K562 (cell line): Measurements from ENCODE around the gene CARM1. TPM values are rescaled to one million over a fixed set of nuclear protein-coding genes. Genes with fewer than 3 reads are reported as not detected.

ENCODE experiments used
- ATAC-seq: fragments of 200-7000 bp; cut with Tn5 transposase; 3 replicates; pipeline ENCODE4 v1.9.1; 2020; ENCODE audit warnings: moderate library complexity
- BruUV-seq: library from RNA; stranded (reverse); fragments of 400-500 nt; replicated peaks from 2 replicates; lab custom pipeline; 2021; lab: Mats Ljungman, UMichigan
- CTCF ChIA-PET: fragments of 300-600 bp; formaldehyde crosslinking; extraction: SDS; loops from one replicate; lab custom pipeline; 2021; ENCODE audit warnings: low intra/inter-chr PET ratio; lab: Yijun Ruan, JAX
- POLR2A ChIA-PET: fragments of 300-600, 350-650 bp; sonication (Branson Sonifier 250); formaldehyde crosslinking; extraction: SDS; loops from one replicate; lab custom pipeline; 2021; ENCODE audit warnings: antibody characterized with exemption, inconsistent platforms; lab: Yijun Ruan, JAX
- DNase-seq, 4 experiments: peaks; one replicate each; pipeline versions ENCODE4 v3.0.0 to v3.0.0-alpha.2; 2011 to 2018; ENCODE audit warnings: low spot score in 3 of 4, mixed read lengths in 3 of 4; ENCODE audit errors: extremely low read depth in 1 of 4
- FAIRE-seq: peaks from 2 replicates; lab custom pipeline; 2011; peaks lifted over from hg19 to GRCh38; lab: Jason Lieb, UNC
- H2AFZ ChIP-seq: 2 replicates; pipeline ENCODE4 v1.6.0; 2011; ENCODE audit warnings: low read depth, low read length, control low read depth, inconsistent platforms
- H3K27ac ChIP-seq: fragments of 200-600 bp; 3 replicates; pipeline ENCODE4 v1.8.0; 2011; ENCODE audit warnings: low read depth, mild to moderate bottlenecking, control low read depth, inconsistent platforms, low read length, moderate library complexity, mixed read lengths; ENCODE audit errors: extremely low read depth
- H3K27me3 ChIP-seq, 2 experiments: fragments of 300-600 bp in 1 of 2; 2 replicates in 1 of 2; 3 replicates in 1 of 2; pipeline versions ENCODE4 v1.6.0 to v1.8.0; 2011; ENCODE audit warnings: inconsistent platforms in 2 of 2, low read length in 2 of 2, mild to moderate bottlenecking in 1 of 2, mixed read lengths in 1 of 2, moderate library complexity in 1 of 2; ENCODE audit not compliant: control insufficient read depth in 2 of 2, insufficient read depth in 2 of 2
- H3K36me3 ChIP-seq: fragments of 300-600 bp; 3 replicates; pipeline ENCODE4 v1.8.0; 2011; ENCODE audit warnings: mild to moderate bottlenecking, low read length, inconsistent platforms; ENCODE audit not compliant: control insufficient read depth, insufficient read depth
- H3K4me1 ChIP-seq, 2 experiments: fragments of 200-600 bp in 1 of 2; replicated peaks in 1 of 2; 2 replicates in 1 of 2; 3 replicates in 1 of 2; pipeline versions ENCODE4 v1.5.1 to v1.8.0; 2011; ENCODE audit warnings: inconsistent platforms in 2 of 2, low read length in 2 of 2, mild to moderate bottlenecking in 1 of 2, mixed read lengths in 1 of 2, moderate library complexity in 1 of 2; ENCODE audit not compliant: control insufficient read depth in 2 of 2, insufficient read depth in 2 of 2
- H3K4me2 ChIP-seq: 2 replicates; pipeline ENCODE4 v1.6.1; 2011; ENCODE audit warnings: low read length, control low read depth, inconsistent platforms, mixed read lengths; ENCODE audit not compliant: insufficient read depth
- H3K4me3 ChIP-seq: fragments of 200-600 bp; sonication (generic), shearing (Covaris generic); 2 replicates; pipeline ENCODE4 v1.5.1; 2016; ENCODE audit warnings: control low read depth, inconsistent platforms
- H3K79me2 ChIP-seq: fragments of 200-600 bp; 3 replicates; pipeline ENCODE4 v1.8.0; 2011; ENCODE audit warnings: low read length, inconsistent platforms; ENCODE audit not compliant: control insufficient read depth, insufficient read depth
- H3K9ac ChIP-seq, 2 experiments: 2 replicates each; pipeline versions ENCODE4 v1.6.0 to v1.6.1; 2011; ENCODE audit warnings: low read depth in 2 of 2, low read length in 2 of 2, control low read depth in 1 of 2, inconsistent platforms in 1 of 2, mild to moderate bottlenecking in 1 of 2, mixed read lengths in 1 of 2; ENCODE audit not compliant: insufficient read depth in 1 of 2
- H3K9me1 ChIP-seq: one replicate; pipeline ENCODE4 v1.6.0; 2011; ENCODE audit warnings: inconsistent platforms, mild to moderate bottlenecking, low read length, moderate library complexity; ENCODE audit not compliant: control insufficient read depth, insufficient read depth
- H3K9me3 ChIP-seq: replicated peaks from 2 replicates; pipeline ENCODE4 v1.5.1; 2011; ENCODE audit warnings: low read depth, low read length, inconsistent platforms; ENCODE audit not compliant: control insufficient read depth, insufficient read depth
- H4K20me1 ChIP-seq: replicated peaks from 2 replicates; pipeline ENCODE4 v1.6.1; 2011; ENCODE audit warnings: low read length, inconsistent platforms, mixed read lengths; ENCODE audit not compliant: control insufficient read depth, insufficient read depth
- ATF4 ChIP-seq: fragments of 450-650 bp; formaldehyde crosslinking; IDR thresholded peaks from 2 replicates; pipeline ENCODE4 v1.4.0; 2022; ENCODE audit warnings: mild to moderate bottlenecking, moderate library complexity
- ATF6 ChIP-seq: sonication (generic); formaldehyde crosslinking; IDR thresholded peaks from 2 replicates; pipeline ENCODE4 v1.4.0; 2020; ENCODE audit warnings: mild to moderate bottlenecking, missing genetic modification reagents
- DPF2 ChIP-seq: fragments of 450-650 bp; IDR thresholded peaks from 2 replicates; pipeline ENCODE4 v1.6.1; 2016
- SMARCE1 ChIP-seq: fragments of 450-650 bp; IDR thresholded peaks from 2 replicates; pipeline ENCODE4 v1.7.1; 2016; ENCODE audit warnings: mild to moderate bottlenecking
- TEAD1 ChIP-seq, 2 experiments: fragments of 450-650 bp in 1 of 2; sonication (generic) in 1 of 2; formaldehyde crosslinking; IDR thresholded peaks; 2 replicates each; pipeline versions ENCODE4 v1.4.0 to v1.8.0; 2020 to 2022; ENCODE audit warnings: mild to moderate bottlenecking in 2 of 2, missing genetic modification reagents in 1 of 2
- ZBTB43 ChIP-seq: sonication (generic); formaldehyde crosslinking; IDR thresholded peaks from 2 replicates; pipeline ENCODE4 v1.8.0; 2023; ENCODE audit warnings: mild to moderate bottlenecking, missing genetic modification reagents
- ZBTB7A ChIP-seq: IDR thresholded peaks from 2 replicates; pipeline ENCODE4 v1.6.1; 2011; ENCODE audit warnings: low read depth, mild to moderate bottlenecking, low read length, moderate library complexity, borderline replicate concordance; ENCODE audit not compliant: control insufficient read depth
- ZNF282 ChIP-seq: sonication (generic); formaldehyde crosslinking; IDR thresholded peaks from 2 replicates; pipeline ENCODE4 v1.8.1; 2023; ENCODE audit warnings: missing genetic modification reagents
- ZNF316 ChIP-seq: fragments of 450-650 bp; IDR thresholded peaks from 2 replicates; pipeline ENCODE4 v1.6.1; 2016
- WGBS: fragments of 100-300 bp; shearing (Covaris generic); methylation state at CpG from one replicate; pipeline ENCODE4 v1.1.6; 2016; ENCODE audit warnings: low coverage, mixed read lengths; ENCODE audit not compliant: insufficient coverage; ENCODE audit errors: missing lambda C conversion rate; 5-methylcytosine and 5-hydroxymethylcytosine counted together
- in situ Hi-C: fragments of 300-500 bp; cut with MboI; formaldehyde crosslinking; loops from 4 replicates; pipeline ENCODE4 v1.15.0; 2018; ENCODE audit warnings: inconsistent platforms, mixed read lengths
- intact Hi-C: fragments of 100-400 bp; cut with micrococcal nuclease; formaldehyde crosslinking; loops from 2 replicates; pipeline ENCODE4 v1.14.2; 2022
- polyA plus RNA-seq, 8 experiments: library from polyadenylated mRNA; depleted of rRNA in 4 of 8; stranded (reverse) in 5 of 8; unstranded in 3 of 8; fragments of >200 nt; fragmentation: Nextera tagmentation in 2 of 8; fragmentation: Illumina TruSeq in 1 of 8; extraction: Ambion mirVana in 2 of 8; extraction: Trizol in 1 of 8; gene quantifications; 2 replicates each; pipeline versions ENCODE4 v1.2.1 to v1.2.3, GENCODE V29; 2011 to 2014; ENCODE audit warnings: inconsistent platforms in 1 of 8, missing spikeins in 1 of 8
- total RNA-seq, 7 experiments: library from RNA; depleted of rRNA in 6 of 7; stranded (reverse); fragments of >200 nt in 6 of 7; fragmentation: Illumina TruSeq in 2 of 7; extraction: Trizol in 2 of 7; gene quantifications; 2 replicates each; pipeline versions ENCODE4 v1.2.1 to v1.2.3, GENCODE V29; 2011 to 2021; ENCODE audit warnings: low replicate concordance in 1 of 7

Gene CARM1
- total and polyA plus RNA-seq, 9 of the 15 experiments (the other 6 are each of a cell fraction or from before 2014, with no cell fraction given): 0.36 to 86.0 (median 29.7) TPM

- intact Hi-C loops: no loop called here
- WGBS: 40% methylated on average over 14 of the region's 14 CpGs
- TF ChIP-seq DPF2 (0 out of 2 replicates have a peak, but pooled peaks have one; percentile 18), ZBTB43 (CRISPR knock-in tag) (no peak), SMARCE1 (no peak), TEAD1 (CRISPR knock-in tag; IDR thresholded peaks at IDR 0.05) (no peak), ZNF282 (CRISPR knock-in tag) (0 out of 2 replicates have a peak, but pooled peaks have one; percentile 22), ZBTB7A (peak; percentile 62; the same call in 1 of the 2 replicates), ATF4 (CRISPR knock-in tag) (no peak), ATF6 (CRISPR knock-in tag) (no peak), ZNF316 (no peak)
These were observed 10.2 kb downstream of the CARM1 start for GRCh38 chr19:10881403-10882107.

More at GRCh38 chr19:10881403-10882107, 10.2 kb downstream of the CARM1 start:
- 0 out of 2 replicates have a peak overlapping the region, but pooled peaks have one; percentile 10 for H3K4me2 ChIP-seq
- no peaks in the 10 kb centered on the region for H4K20me1 ChIP-seq
- ATAC-seq: peak; percentile 41
- no peaks in the 10 kb centered on the region; a peak in 1 of 5 replicates for H3K27me3 ChIP-seq
- peak; percentile 58 to 75 (median 72) for DNase-seq
- no peak for FAIRE-seq
- H3K9me3 ChIP-seq: no peaks in the 10 kb centered on the region
- H3K4me3 ChIP-seq: no peak overlapping the region
- CTCF ChIA-PET: no interaction called here
- H3K9me1 ChIP-seq: no peaks in the 10 kb centered on the region
- POLR2A ChIA-PET: interaction anchor here (0.9 to 1.1 kb wide), 6 partner anchors 9 to 480 kb away, joined by 3 to 4 read pairs (median 3); partner anchors contain the start of gene TMED1
- in situ Hi-C loops: no loop called here
- peaks cover 21% of the 10 kb centered on the region; the same call in 2 of the 3 replicates for H3K36me3 ChIP-seq
- H3K27ac ChIP-seq: peak overlapping the region; percentile 61; the same call in 2 of the 3 replicates
- H2AFZ ChIP-seq: no peak overlapping the region
- no TSS peak for BruUV-seq
- peaks cover 89% of the 10 kb centered on the region for H3K79me2 ChIP-seq
- peak overlapping the region; percentile 38 to 84 for H3K9ac ChIP-seq
- peaks cover 53 to 70% of the 10 kb centered on the region in 2 experiments for H3K4me1 ChIP-seq
